H1 (cell line): ENCODE measurements around the gene TSGA10IP. TPM values are rescaled to one million over a fixed set of nuclear protein-coding genes. Genes with fewer than 3 reads are reported as not detected.

Experiments
- CTCF ChIA-PET: fragments of 300-600 bp; sonication (Branson Sonifier 250); formaldehyde crosslinking; loops from one replicate; lab custom pipeline; 2021; ENCODE audit not compliant: partially characterized antibody; lab: Charles Lee
- POLR2A ChIA-PET: fragments of 300-600 bp; sonication (Branson Sonifier 250); formaldehyde crosslinking; loops from one replicate; lab custom pipeline; 2021; ENCODE audit warnings: inconsistent platforms; ENCODE audit not compliant: partially characterized antibody; lab: Charles Lee
- DNase-seq, 2 experiments: peaks; one replicate each; pipeline versions ENCODE4 v3.0.0 to v3.0.0-alpha.2; 2010 to 2022; ENCODE audit warnings: low spot score in 2 of 2, low read depth in 1 of 2, mixed read lengths in 1 of 2
- FAIRE-seq: peaks from 2 replicates; lab custom pipeline; 2011; peaks lifted over from hg19 to GRCh38; lab: Jason Lieb, UNC
- H2AFZ ChIP-seq: 2 replicates; pipeline ENCODE4 v1.8.1; 2012; ENCODE audit warnings: low read length, inconsistent platforms
- H2AK5ac ChIP-seq: 2 replicates; pipeline ENCODE4 v1.6.1; 2013; ENCODE audit warnings: low read depth, low read length
- H2BK120ac ChIP-seq: replicated peaks from 2 replicates; pipeline ENCODE3; 2013; ENCODE audit warnings: low read depth, low read length, inconsistent platforms
- H2BK12ac ChIP-seq: 2 replicates; pipeline ENCODE4 v1.6.1; 2013; ENCODE audit warnings: low read depth, low read length
- H2BK15ac ChIP-seq: 2 replicates; pipeline ENCODE4 v1.6.1; 2013; ENCODE audit warnings: low read length
- H2BK20ac ChIP-seq: 2 replicates; pipeline ENCODE4 v1.6.1; 2013; ENCODE audit warnings: low read length
- H2BK5ac ChIP-seq: 2 replicates; pipeline ENCODE4 v1.6.1; 2013; ENCODE audit warnings: low read depth, low read length
- H3K14ac ChIP-seq: 2 replicates; pipeline ENCODE4 v1.6.1; 2013; ENCODE audit warnings: inconsistent platforms; ENCODE audit not compliant: insufficient read length
- H3K18ac ChIP-seq: 2 replicates; pipeline ENCODE4 v1.6.1; 2013; ENCODE audit warnings: low read length; ENCODE audit errors: extremely low read depth
- H3K23ac ChIP-seq: 2 replicates; pipeline ENCODE4 v1.6.1; 2013; ENCODE audit warnings: inconsistent platforms; ENCODE audit not compliant: insufficient read length
- H3K23me2 ChIP-seq: 2 replicates; pipeline ENCODE4 v1.6.1; 2013; ENCODE audit warnings: low read depth, low read length
- H3K27ac ChIP-seq: 2 replicates; pipeline ENCODE4 v1.6.1; 2011; ENCODE audit warnings: low read depth, low read length, inconsistent platforms
- H3K27me3 ChIP-seq, 4 experiments: replicated peaks in 1 of 4; 1 replicate in 1 of 4; 2 replicates in 3 of 4; pipeline versions ENCODE4 v1.6.1 to v1.8.1; 2011 to 2013; ENCODE audit warnings: low read length in 3 of 4, mild to moderate bottlenecking in 3 of 4, inconsistent platforms in 2 of 4, mixed read lengths in 2 of 4, moderate library complexity in 1 of 4; ENCODE audit not compliant: control insufficient read depth in 3 of 4, insufficient read depth in 3 of 4; ENCODE audit errors: extremely low read depth in 1 of 4
- H3K36me3 ChIP-seq, 4 experiments: 2 replicates each; pipeline versions ENCODE4 v1.6.1 to v1.8.1; 2011 to 2013; ENCODE audit warnings: mild to moderate bottlenecking in 4 of 4, low read length in 3 of 4, moderate library complexity in 2 of 4, control low read depth in 1 of 4, inconsistent platforms in 1 of 4; ENCODE audit not compliant: insufficient read depth in 4 of 4, control insufficient read depth in 2 of 4
- H3K4ac ChIP-seq: replicated peaks from 2 replicates; pipeline ENCODE3; 2013; ENCODE audit warnings: low read length, low read depth, mixed read lengths, inconsistent platforms; ENCODE audit not compliant: insufficient read length
- H3K4me1 ChIP-seq, 4 experiments: replicated peaks in 1 of 4; 1 replicate in 1 of 4; 2 replicates in 3 of 4; pipeline versions ENCODE4 v1.6.1 to v1.8.1; 2011 to 2013; ENCODE audit warnings: low read length in 3 of 4, inconsistent platforms in 2 of 4, mixed read lengths in 1 of 4; ENCODE audit not compliant: insufficient read depth in 4 of 4, control insufficient read depth in 3 of 4
- H3K4me2 ChIP-seq, 2 experiments: 2 replicates each; pipeline versions ENCODE4 v1.6.1 to v1.8.1; 2011 to 2013; ENCODE audit warnings: low read depth in 2 of 2, low read length in 2 of 2, control low read depth in 1 of 2, inconsistent platforms in 1 of 2, mild to moderate bottlenecking in 1 of 2; ENCODE audit not compliant: insufficient read depth in 1 of 2
- H3K4me3 ChIP-seq, 4 experiments: fragments of 200-600, 300-600 bp in 1 of 4; sonication (generic), shearing (Covaris generic), sonication (Bioruptor Twin) in 1 of 4; 2 replicates each; pipeline versions ENCODE4 v1.5.1 to v1.8.1; 2011 to 2016; ENCODE audit warnings: low read length in 4 of 4, low read depth in 3 of 4, control low read depth in 2 of 4, inconsistent platforms in 2 of 4, mild to moderate bottlenecking in 2 of 4, mixed read lengths in 1 of 4, moderate library complexity in 1 of 4; ENCODE audit not compliant: insufficient read depth in 2 of 4; ENCODE audit errors: extremely low read depth in 1 of 4
- H3K56ac ChIP-seq: replicated peaks from 2 replicates; pipeline ENCODE3; 2013; ENCODE audit warnings: low read depth, mild to moderate bottlenecking, mixed read lengths, low read length, inconsistent platforms; ENCODE audit not compliant: insufficient read length
- H3K79me1 ChIP-seq: 2 replicates; pipeline ENCODE4 v1.6.1; 2013; ENCODE audit warnings: low read depth, low read length, control low read depth
- H3K79me2 ChIP-seq, 2 experiments: 2 replicates each; pipeline versions ENCODE4 v1.6.1 to v1.8.1; 2012 to 2013; ENCODE audit warnings: low read length in 2 of 2, mild to moderate bottlenecking in 2 of 2, inconsistent platforms in 1 of 2; ENCODE audit not compliant: insufficient read depth in 2 of 2, control insufficient read depth in 1 of 2
- H3K9ac ChIP-seq, 4 experiments: replicated peaks in 1 of 4; 1 replicate in 1 of 4; 2 replicates in 3 of 4; pipeline versions ENCODE4 v1.6.1 to v1.8.1; 2011 to 2013; ENCODE audit warnings: low read depth in 3 of 4, low read length in 3 of 4, control low read depth in 2 of 4, mild to moderate bottlenecking in 2 of 4, moderate library complexity in 2 of 4, inconsistent platforms in 1 of 4; ENCODE audit errors: extremely low read depth in 1 of 4
- H3K9me3 ChIP-seq, 2 experiments: 2 replicates each; pipeline versions ENCODE4 v1.6.1 to v1.8.1; 2012 to 2013; ENCODE audit warnings: mild to moderate bottlenecking in 2 of 2, moderate library complexity in 2 of 2, control low read depth in 1 of 2, inconsistent platforms in 1 of 2, low read depth in 1 of 2, low read length in 1 of 2, mixed read lengths in 1 of 2; ENCODE audit not compliant: insufficient read depth in 2 of 2
- H4K20me1 ChIP-seq, 2 experiments: replicated peaks in 1 of 2; 2 replicates each; pipeline versions ENCODE3 to v1.8.1; 2011 to 2013; ENCODE audit warnings: inconsistent platforms in 2 of 2, low read length in 2 of 2, mild to moderate bottlenecking in 1 of 2; ENCODE audit not compliant: insufficient read depth in 2 of 2, control insufficient read depth in 1 of 2
- H4K5ac ChIP-seq: 2 replicates; pipeline ENCODE4 v1.6.1; 2013; ENCODE audit warnings: low read length, low read depth, mixed read lengths, inconsistent platforms; ENCODE audit not compliant: insufficient read length
- H4K8ac ChIP-seq: 2 replicates; pipeline ENCODE4 v1.8.0; 2013; ENCODE audit warnings: mild to moderate bottlenecking, moderate library complexity, low read length, inconsistent platforms; ENCODE audit not compliant: insufficient read depth; ENCODE audit errors: extremely low read depth
- H4K91ac ChIP-seq: replicated peaks from 2 replicates; pipeline ENCODE3; 2013; ENCODE audit warnings: low read length, mixed read lengths, inconsistent platforms; ENCODE audit not compliant: insufficient read length
- POLR2AphosphoS5 ChIP-seq: IDR thresholded peaks from 2 replicates; pipeline ENCODE4 v1.6.1; 2011; ENCODE audit warnings: low read depth, low read length
- TEAD4 ChIP-seq: IDR thresholded peaks from 2 replicates; pipeline ENCODE4 v1.6.1; 2012; ENCODE audit warnings: low read depth, low read length, inconsistent platforms, mixed read lengths
- YY1 ChIP-seq: IDR thresholded peaks from 2 replicates; pipeline ENCODE4 v1.6.1; 2011; ENCODE audit warnings: low read depth, mild to moderate bottlenecking, low read length
- WGBS, 2 experiments: shearing (Covaris generic) in 1 of 2; methylation state at CpG; one replicate each; pipeline versions ENCODE4 v1.1.6 to v1.1.7; 2013 to 2015; ENCODE audit warnings: low lambda C conversion rate in 2 of 2, mixed read lengths in 2 of 2, inconsistent platforms in 1 of 2, low coverage in 1 of 2, missing lambda C conversion rate in 1 of 2; ENCODE audit not compliant: insufficient replicate concordance in 2 of 2, insufficient coverage in 1 of 2, insufficient read length in 1 of 2; ENCODE audit errors: extremely low coverage in 1 of 2, missing lambda C conversion rate in 1 of 2; 5-methylcytosine and 5-hydroxymethylcytosine counted together
- polyA plus RNA-seq, 7 experiments: library from polyadenylated mRNA; depleted of rRNA in 3 of 7; stranded (reverse) in 5 of 7; unstranded in 2 of 7; fragments of >200 nt in 5 of 7; fragments of 200-250 nt in 2 of 7; gene quantifications; 1 replicate in 5 of 7; 2 replicates in 1 of 7; 4 replicates in 1 of 7; pipeline versions ENCODE4 v1.2.1 to v1.2.3, GENCODE V29; 2011 to 2013; ENCODE audit warnings: missing spikeins in 2 of 7, mixed read lengths in 2 of 7
- total RNA-seq: library from RNA; stranded (reverse); fragmentation: NEBNext Ultra II Directional; extraction: Animal tissue kit (Norgen Biotek cat#: 25700); gene quantifications from 2 replicates; pipeline ENCODE4 v1.2.1, GENCODE V29; 2021

The TSGA10IP gene
- total and polyA plus RNA-seq, 2 of the 8 experiments (the other 6 are each of a cell fraction or from before 2014, with no cell fraction given) = 1.9 to 6.0 TPM

GRCh38 chr11:65921876-65922275 is 23.4 kb upstream of the TSGA10IP start:
- no peak for FAIRE-seq
- Histone ChIP-seq H3K79me2 (peaks cover 0 to 7% of the 10 kb centered on the region in 2 experiments; a peak in 2 of 4 replicates), H2AK5ac (no peak overlapping the region), H3K23ac (no peak overlapping the region), H3K23me2 (peaks cover 13% of the 10 kb centered on the region; the same call in 1 of the 2 replicates), H2BK12ac (no peak overlapping the region), H3K18ac (no peak overlapping the region), H4K5ac (no peak overlapping the region), H2AFZ (no peak overlapping the region), H4K8ac (no peak overlapping the region), H3K4me3 (no peak overlapping the region), H3K56ac (no peak overlapping the region), H2BK15ac (no peak overlapping the region), H3K14ac (no peak overlapping the region), H3K9ac (no peak overlapping the region), H3K4me1 (peaks cover 0 to 15% (median 9%) of the 10 kb centered on the region in 4 experiments; a peak in 3 of 7 replicates), H4K91ac (no peak overlapping the region), H3K9me3 (no peaks in the 10 kb centered on the region), H3K36me3 (peaks cover 0 to 8% (median 5%) of the 10 kb centered on the region in 4 experiments; a peak in 4 of 8 replicates), H2BK20ac (no peak overlapping the region), H3K79me1 (peaks cover 7% of the 10 kb centered on the region; the same call in 1 of the 2 replicates), H3K4ac (no peak overlapping the region), H3K27me3 (no peaks in the 10 kb centered on the region), H2BK5ac (no peak overlapping the region), H4K20me1 (peaks cover 0 to 3% of the 10 kb centered on the region in 2 experiments), H3K27ac (no peak overlapping the region), H2BK120ac (no peak overlapping the region), H3K4me2 (no peak overlapping the region)
- CTCF ChIA-PET = interaction anchor here (0.6 to 3.5 kb wide), 8 partner anchors 9 to 381 kb away, joined by 3 to 19 read pairs (median 4); partner anchors contain the start of gene FIBP
- WGBS, 2 experiments = 98% methylated on average over 7 of the region's 10 CpGs; no CpG with 5 or more reads in 1 of the 2 experiments
- DNase-seq = no peak
- POLR2A ChIA-PET = interaction anchor here (0.8 to 3.0 kb wide), 5 partner anchors 10 to 49 kb away, joined by 3 to 12 read pairs (median 4); no protein-coding TSS in a partner anchor
- TF ChIP-seq TEAD4 = no peak
- no peak for TF ChIP-seq POLR2AphosphoS5
- TF ChIP-seq YY1 = no peak
